22Rv1 (cell line): ENCODE measurements around the gene ST3GAL2.
A peak's percentile ranks its signal among the peaks of the same experiment; 100 is the strongest.

Experiments
- H3K27ac ChIP-seq: fragments of 450-650 bp; 2 replicates; pipeline ENCODE4 v1.5.1; 2017
- ZFX ChIP-seq: fragments of 450-650 bp; IDR thresholded peaks from 2 replicates; pipeline ENCODE4 v1.6.1; 2017; ENCODE audit warnings: antibody characterized with exemption, borderline replicate concordance
- TF ChIP-seq, protein P1 (sequence below): fragments of 450-650 bp; IDR thresholded peaks from 2 replicates; pipeline ENCODE4 v1.5.1; 2017; ENCODE audit warnings: mild to moderate bottlenecking

Gene ST3GAL2

DNA sequence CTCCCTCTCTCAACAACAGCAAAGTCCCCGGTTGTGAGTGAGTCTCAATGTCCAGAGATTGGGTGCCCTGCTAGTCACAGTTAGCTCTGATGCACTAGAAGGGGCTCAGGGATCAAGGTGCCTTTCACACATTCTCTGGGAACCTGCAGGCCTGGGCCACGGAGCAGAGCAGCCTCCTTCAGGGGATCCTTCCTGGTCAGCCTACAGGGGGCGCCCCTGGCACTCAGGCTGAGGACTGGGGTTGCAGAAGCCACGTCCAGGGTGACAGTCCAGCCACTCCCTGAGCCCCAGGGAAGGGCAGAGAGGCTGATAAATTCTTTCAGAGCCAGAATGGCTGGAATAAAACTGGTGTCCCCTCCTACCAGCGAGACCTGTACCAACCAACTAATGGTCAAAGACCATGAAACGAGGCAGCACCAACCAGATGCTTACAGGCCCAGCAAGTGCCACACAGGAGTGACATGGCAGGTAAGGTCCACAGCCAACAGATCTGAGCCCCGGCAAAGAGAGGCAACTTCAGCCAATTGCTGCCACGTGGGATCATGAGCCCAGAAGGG lies 43.5 kb downstream of the ST3GAL2 start:
- no peak for TF ChIP-seq ZFX
- TF ChIP-seq, protein P1, sequence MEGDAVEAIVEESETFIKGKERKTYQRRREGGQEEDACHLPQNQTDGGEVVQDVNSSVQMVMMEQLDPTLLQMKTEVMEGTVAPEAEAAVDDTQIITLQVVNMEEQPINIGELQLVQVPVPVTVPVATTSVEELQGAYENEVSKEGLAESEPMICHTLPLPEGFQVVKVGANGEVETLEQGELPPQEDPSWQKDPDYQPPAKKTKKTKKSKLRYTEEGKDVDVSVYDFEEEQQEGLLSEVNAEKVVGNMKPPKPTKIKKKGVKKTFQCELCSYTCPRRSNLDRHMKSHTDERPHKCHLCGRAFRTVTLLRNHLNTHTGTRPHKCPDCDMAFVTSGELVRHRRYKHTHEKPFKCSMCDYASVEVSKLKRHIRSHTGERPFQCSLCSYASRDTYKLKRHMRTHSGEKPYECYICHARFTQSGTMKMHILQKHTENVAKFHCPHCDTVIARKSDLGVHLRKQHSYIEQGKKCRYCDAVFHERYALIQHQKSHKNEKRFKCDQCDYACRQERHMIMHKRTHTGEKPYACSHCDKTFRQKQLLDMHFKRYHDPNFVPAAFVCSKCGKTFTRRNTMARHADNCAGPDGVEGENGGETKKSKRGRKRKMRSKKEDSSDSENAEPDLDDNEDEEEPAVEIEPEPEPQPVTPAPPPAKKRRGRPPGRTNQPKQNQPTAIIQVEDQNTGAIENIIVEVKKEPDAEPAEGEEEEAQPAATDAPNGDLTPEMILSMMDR: peak; percentile 84
- H3K27ac ChIP-seq: no peak overlapping the region

DNA sequence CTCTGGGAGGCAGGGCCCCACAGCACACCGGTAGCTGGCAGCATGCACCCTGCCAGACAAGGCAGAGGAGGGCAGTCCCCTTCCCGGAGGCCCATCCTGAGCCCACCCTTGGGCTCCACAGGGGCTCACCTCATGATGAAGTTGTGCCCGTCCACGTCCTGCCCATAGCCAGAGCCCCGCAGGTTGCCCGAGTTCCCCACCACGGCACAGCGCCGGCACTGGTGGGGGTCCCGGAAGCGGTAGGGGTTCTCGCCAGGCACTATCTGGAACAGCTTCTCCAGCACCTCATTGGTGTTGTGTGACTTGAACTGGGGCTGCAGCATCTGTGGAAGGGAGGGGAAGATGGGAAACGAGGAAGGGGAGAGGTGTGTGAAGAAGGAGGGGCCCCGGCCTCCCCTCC lies 44.0 kb downstream of the ST3GAL2 start:
- TF ChIP-seq, protein P1: no peak
- TF ChIP-seq ZFX: no peak
- no peak overlapping the region for H3K27ac ChIP-seq

DNA sequence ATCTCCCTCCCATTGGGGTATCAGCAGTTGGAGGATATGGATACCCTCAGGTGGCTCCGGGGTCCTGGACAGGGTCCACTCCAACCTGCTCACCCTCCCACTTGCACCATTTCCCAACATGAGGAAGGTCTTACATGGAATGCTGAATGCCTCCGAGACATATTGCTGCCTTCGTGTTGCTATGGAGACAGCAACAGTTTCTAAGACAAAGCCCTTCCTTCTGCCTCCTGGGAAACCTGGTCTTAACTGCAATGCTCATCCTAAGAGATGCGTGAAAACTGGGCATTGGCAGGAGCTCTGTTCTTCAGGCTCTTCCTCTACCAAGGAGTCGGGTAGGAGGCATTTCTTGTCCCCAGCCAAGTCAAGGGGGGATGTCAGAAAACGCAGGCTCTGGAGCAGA lies 45.2 kb downstream of the ST3GAL2 start:
- H3K27ac ChIP-seq: no peak overlapping the region
- TF ChIP-seq, protein P1: no peak
- no peak for TF ChIP-seq ZFX

DNA sequence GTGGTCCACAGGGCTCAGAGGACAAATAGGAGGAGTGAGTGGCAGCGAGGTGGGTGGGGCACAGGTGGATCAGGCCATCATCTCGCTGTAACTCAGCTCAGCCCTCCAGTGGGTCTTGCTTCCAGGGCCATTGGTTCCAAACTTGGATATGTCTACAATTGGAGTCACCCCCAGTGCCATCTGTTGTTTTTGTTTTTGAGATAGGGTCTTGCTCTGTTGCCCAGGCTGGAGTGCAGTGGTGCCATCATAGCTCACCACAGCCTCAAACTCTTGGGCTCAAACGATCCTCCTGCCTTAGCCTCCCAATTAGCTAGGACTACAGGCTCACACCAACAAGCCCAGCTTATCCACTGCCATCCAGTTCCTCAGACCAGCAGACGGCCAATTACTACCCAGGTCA lies 46.3 kb downstream of the ST3GAL2 start:
- H3K27ac ChIP-seq: no peak overlapping the region
- TF ChIP-seq, protein P1: no peak
- TF ChIP-seq ZFX: no peak

DNA sequence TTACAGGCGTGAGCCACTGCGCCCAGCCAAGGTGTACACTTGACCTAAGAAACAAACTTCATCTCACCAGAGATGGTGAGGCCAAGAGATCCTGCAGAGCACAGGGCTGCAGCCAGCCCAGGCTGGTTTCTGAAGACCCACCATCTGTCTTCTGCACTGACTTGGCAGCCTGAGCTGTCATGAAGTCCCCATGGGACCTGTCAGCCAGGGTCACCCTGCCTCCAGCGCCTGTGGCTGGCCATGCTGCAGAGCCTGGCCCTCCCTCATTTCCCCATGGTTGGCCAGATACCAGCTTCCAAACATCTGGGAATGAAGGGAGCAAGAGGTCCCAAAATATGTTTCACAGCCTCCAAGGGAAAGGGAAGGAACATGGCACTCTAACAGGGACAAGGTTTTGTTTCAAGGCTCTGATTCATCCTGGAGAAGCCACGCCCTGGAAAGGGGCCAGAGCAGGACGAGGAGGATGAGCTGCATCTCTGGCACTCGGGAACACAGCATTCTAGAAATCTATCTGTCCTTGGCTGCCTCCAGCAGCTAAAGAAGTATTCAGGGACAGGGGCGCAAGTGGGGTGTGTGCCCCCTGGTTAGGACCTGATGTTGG lies 46.9 kb downstream of the ST3GAL2 start:
- no peak for TF ChIP-seq ZFX
- TF ChIP-seq, protein P1: no peak

DNA sequence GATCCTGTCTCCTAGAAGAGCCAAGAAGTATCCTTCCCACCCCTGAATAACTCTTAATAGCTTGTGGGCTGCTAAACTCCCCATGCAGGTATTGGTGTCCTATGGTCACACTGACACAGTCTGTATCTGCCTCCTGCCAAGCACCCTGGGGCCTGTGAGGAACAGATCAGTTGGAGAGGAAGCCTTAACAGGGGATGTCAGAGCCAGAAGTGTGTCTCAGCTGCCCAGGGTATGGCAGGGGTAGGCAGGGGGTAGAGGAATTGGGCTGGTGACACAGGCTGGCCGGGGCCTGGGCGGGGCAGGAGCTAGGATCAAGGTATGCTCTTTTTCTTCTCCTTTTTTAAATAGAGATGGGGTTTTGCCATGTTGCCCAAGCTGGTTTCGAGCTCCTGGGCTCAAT lies 47.5 kb downstream of the ST3GAL2 start:
- TF ChIP-seq ZFX: no peak
- TF ChIP-seq, protein P1: no peak
- H3K27ac ChIP-seq: no peak overlapping the region

More for the DNA sequence above, 46.9 kb downstream of the ST3GAL2 start:
- no peak overlapping the region for H3K27ac ChIP-seq

DNA sequence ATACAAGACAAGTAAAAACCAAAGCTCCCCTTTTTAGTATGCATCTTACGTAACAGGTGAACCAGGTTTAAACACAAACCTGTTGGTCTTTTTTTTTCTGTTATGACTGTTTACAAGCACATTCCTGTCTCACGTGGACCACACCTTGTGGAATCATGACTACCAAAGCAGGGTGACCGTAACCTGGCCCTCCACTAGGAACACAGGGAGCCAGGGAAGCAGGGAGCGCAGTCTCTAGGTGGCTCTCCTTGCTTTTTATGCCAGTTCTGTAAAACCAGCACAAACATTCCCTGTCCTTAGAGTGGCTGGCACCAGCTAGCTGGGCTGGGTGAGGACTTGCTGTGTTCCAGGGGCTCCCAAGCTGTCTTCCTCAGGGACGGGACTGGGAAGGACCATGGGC lies 48.1 kb downstream of the ST3GAL2 start:
- H3K27ac ChIP-seq: no peak overlapping the region
- TF ChIP-seq, protein P1: no peak
- no peak for TF ChIP-seq ZFX
